Astrocyte of the spinal cord (primary cell): Measurements from ENCODE around the gene RERG.
A peak's percentile ranks its signal among the peaks of the same experiment; 100 is the strongest.

Experiments
- DNase-seq: peaks from one replicate; pipeline ENCODE4 v3.0.0; 2011; ENCODE audit warnings: low read depth, low spot score
- H3K4me3 ChIP-seq: 2 replicates; pipeline ENCODE4 v1.5.1; 2011; ENCODE audit warnings: low read depth, mild to moderate bottlenecking, low read length, moderate library complexity
- in situ Hi-C: cut with HindIII; loops from 2 replicates; pipeline ENCODE4 v1.10.0; 2017; ENCODE audit warnings: low sequenced_read_pairs
- TF ChIP-seq, protein P1 (sequence below): IDR thresholded peaks from 2 replicates; pipeline ENCODE4 v1.5.1; 2012; ENCODE audit warnings: low read depth, mild to moderate bottlenecking, low read length, inconsistent platforms

Gene RERG

DNA sequence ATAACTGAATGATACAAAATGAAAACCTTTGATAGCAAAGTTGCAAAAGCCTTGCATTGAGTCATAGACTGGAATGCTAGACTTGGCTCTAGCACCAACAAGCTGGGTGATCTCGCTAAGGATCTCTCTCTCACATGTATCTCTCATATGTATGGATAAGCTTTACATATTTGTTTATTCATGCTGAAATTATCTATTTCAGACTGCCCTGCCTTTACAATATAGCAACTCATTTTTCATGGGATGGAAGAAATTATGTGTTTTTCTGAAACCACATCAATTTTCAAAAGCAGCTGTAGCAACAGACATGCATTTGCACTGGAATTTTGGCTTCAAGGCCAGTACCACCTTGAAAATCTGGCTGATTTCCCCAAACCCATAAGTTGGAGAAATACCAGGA lies 11.4 kb downstream of the RERG start:
- in situ Hi-C loops: no loop called here
- DNase-seq: peak; percentile 80
- TF ChIP-seq, protein P1, sequence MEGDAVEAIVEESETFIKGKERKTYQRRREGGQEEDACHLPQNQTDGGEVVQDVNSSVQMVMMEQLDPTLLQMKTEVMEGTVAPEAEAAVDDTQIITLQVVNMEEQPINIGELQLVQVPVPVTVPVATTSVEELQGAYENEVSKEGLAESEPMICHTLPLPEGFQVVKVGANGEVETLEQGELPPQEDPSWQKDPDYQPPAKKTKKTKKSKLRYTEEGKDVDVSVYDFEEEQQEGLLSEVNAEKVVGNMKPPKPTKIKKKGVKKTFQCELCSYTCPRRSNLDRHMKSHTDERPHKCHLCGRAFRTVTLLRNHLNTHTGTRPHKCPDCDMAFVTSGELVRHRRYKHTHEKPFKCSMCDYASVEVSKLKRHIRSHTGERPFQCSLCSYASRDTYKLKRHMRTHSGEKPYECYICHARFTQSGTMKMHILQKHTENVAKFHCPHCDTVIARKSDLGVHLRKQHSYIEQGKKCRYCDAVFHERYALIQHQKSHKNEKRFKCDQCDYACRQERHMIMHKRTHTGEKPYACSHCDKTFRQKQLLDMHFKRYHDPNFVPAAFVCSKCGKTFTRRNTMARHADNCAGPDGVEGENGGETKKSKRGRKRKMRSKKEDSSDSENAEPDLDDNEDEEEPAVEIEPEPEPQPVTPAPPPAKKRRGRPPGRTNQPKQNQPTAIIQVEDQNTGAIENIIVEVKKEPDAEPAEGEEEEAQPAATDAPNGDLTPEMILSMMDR: no peak
- H3K4me3 ChIP-seq: no peak overlapping the region

DNA sequence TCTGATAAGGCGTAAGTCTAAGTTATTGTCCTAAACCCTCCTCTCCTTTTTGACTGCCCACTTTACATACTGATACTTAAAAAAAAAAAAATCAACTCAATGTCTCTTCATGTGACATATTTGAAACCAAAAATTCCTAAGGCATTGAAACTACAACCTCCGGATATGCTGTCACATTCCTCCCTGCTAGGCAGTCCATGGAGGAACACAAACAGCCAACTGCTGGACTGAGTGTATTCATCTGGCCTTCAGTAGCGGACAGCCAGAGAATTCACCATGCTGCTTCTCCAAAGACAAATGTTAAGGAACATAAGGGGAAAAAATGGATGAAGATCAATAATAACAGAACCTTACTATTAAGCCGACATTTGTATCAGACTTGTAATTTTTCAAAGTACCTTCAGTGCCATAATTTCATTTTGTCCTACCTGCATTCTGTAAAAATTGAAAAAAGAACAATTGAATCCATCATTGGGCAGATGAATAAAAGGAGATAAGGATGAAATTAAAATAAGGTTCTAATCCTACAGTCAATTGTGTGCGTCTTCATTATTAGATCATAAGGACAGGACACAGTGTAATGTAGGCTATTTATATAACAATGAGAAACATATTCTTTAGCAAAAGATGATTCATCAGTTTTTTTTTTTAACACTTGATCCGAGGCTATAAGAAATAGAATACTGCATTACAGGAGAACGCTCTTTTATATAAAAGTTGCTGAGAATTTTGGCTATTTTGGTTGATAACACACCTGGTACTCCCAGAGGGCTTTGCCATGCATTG lies 12.2 kb downstream of the RERG start:
- DNase-seq: peak; percentile 38
- H3K4me3 ChIP-seq: no peak overlapping the region

DNA sequence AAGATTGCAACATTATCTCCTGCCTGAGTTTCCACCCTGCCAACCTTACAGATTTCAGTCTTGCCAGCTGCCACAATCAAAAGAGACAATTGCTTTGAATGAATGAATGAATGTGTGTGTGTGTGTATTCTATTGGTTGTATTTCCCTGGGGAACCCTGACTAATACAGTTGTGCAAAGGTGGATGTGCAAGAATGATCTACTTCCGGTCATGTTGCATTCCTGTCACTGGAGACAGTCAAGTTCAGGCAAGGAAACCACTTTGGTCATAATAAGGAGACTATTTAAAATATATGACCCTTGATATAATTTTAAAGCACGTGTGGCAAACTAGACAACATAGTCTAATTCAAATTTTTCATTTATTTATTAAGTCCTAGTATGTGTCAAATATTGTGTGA lies 13.1 kb downstream of the RERG start:
- DNase-seq: no peak
- no peak overlapping the region for H3K4me3 ChIP-seq
- TF ChIP-seq, protein P1: peak; percentile 26
- in situ Hi-C loops: no loop called here

More for the DNA sequence above, 12.2 kb downstream of the RERG start:
- in situ Hi-C loops: no loop called here
- TF ChIP-seq, protein P1: no peak

DNA sequence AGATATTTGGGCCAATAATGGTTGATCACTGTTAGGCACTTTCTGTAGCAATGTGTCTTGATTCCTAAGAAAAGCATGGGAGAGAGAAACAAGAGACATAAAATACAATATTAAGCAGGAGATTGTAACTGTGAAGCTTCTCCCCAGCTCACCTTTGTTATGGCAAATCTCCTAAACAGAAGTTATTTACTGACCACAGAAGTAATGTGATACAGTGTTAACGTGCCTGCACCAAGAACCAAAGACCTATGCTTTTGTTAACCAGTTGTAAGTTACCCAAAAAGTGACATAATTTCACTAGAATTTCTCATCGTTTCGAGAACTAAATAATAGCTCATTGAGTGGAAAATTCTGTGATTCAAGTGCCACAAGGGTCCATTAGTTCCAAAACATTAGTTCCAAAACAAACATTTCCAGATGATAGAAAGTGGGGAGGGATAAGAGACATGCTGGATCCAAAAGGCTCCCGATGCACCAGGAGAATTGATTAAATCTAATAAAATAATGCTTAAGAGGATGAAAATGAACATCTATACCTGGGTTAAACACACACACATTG lies 14.3 kb downstream of the RERG start:
- no peak overlapping the region for H3K4me3 ChIP-seq
- no peak for DNase-seq
- in situ Hi-C loops: no loop called here
- TF ChIP-seq, protein P1: no peak

DNA sequence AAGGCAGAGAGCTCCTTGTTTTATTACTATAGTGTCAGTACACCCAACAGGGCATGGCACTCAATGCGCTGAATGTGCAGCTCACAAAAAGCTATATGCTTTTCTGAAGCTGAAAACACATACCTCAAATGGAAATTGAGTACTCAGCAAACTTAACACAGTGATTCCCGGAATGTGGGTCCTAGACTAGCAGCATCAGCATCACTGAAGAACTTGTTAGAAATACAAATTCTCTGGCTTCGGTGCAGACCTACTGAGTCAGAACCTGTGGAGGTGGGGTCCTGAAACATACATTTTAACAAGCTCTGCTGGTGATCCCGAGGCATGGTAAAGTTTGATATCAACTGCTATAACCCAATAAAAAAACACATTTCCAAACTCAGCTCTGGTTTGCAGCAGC lies 14.9 kb downstream of the RERG start:
- no peak for DNase-seq
- TF ChIP-seq, protein P1: no peak
- no peak overlapping the region for H3K4me3 ChIP-seq
- in situ Hi-C loops: no loop called here

DNA sequence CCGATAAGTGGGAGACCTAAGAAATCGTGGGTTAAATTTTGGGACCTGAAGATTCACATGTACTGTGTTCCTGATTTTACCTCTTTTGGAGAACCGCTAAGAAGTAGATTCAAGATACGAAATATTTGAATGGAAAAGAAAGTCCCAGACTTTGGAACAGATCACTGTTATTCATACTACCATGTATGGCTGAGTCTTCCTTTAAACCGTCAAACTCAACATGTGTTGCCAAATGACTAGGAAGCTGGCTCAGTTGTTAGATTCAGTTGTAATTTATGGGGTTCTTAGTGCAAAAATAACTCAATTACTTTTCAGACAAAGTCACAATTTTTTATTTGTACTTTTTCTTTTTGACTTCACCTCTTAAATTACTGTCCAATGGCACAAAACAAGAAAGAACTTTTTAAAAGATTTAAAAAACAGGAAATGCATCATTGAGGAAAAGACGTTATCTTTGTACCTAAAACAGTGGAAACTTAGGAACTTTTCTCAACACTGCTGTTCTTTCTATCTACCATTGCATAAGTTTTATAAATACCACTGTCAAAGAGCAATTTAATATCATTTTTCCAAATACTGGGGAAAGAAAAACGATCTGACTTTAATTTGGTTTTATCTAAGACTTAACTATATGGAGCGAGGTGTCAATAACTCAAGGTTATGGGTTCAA lies 15.7 kb downstream of the RERG start:
- in situ Hi-C loops: no loop called here
- DNase-seq: no peak
- TF ChIP-seq, protein P1: no peak
- no peak overlapping the region for H3K4me3 ChIP-seq
